IMR-90 (cell line): Measurements from ENCODE around the gene CARM1. TPM values are rescaled to one million over a fixed set of nuclear protein-coding genes. Genes with fewer than 3 reads are reported as not detected.

Experiments used
- ATAC-seq: fragments of 200-7000 bp; cut with Tn5 transposase; 2 replicates; pipeline ENCODE4 v1.9.1; 2020; ENCODE audit warnings: low read depth, mild to moderate bottlenecking, moderate library complexity
- BruUV-seq: library from RNA; stranded (reverse); fragments of 400-500 nt; replicated peaks from 2 replicates; lab custom pipeline; 2021; lab: Mats Ljungman, UMichigan
- CTCF ChIA-PET: fragments of 300-600 bp; formaldehyde crosslinking; extraction: SDS; loops from one replicate; lab custom pipeline; 2021; ENCODE audit warnings: antibody characterized with exemption; lab: Yijun Ruan, JAX
- POLR2A ChIA-PET: fragments of 300-600 bp; sonication (Branson Sonifier 250); formaldehyde crosslinking; loops from one replicate; lab custom pipeline; 2022; ENCODE audit warnings: antibody characterized with exemption; ENCODE audit not compliant: unreplicated experiment; lab: Charles Lee
- DNase-seq: peaks from one replicate; pipeline ENCODE4 v3.0.0; 2013
- H2AFZ ChIP-seq: replicated peaks from 2 replicates; pipeline ENCODE3; 2013; ENCODE audit warnings: low read length, mild to moderate bottlenecking; ENCODE audit not compliant: poor library complexity
- H2AK5ac ChIP-seq: 2 replicates; pipeline ENCODE4 v1.6.1; 2013; ENCODE audit warnings: low read depth, low read length, inconsistent platforms
- H2AK9ac ChIP-seq: replicated peaks from 2 replicates; pipeline ENCODE3; 2013; ENCODE audit warnings: mild to moderate bottlenecking, low read depth, low read length, moderate library complexity; ENCODE audit not compliant: poor library complexity
- H2BK120ac ChIP-seq: 2 replicates; pipeline ENCODE4 v1.6.1; 2013; ENCODE audit warnings: low read depth, low read length, inconsistent platforms
- H2BK15ac ChIP-seq: 3 replicates; pipeline ENCODE4 v1.6.1; 2013; ENCODE audit warnings: low read depth, low read length, inconsistent platforms
- H2BK20ac ChIP-seq: 2 replicates; pipeline ENCODE4 v1.6.1; 2013; ENCODE audit warnings: low read depth, mild to moderate bottlenecking, inconsistent platforms, low read length, moderate library complexity
- H2BK5ac ChIP-seq: 2 replicates; pipeline ENCODE4 v1.6.1; 2013; ENCODE audit warnings: mild to moderate bottlenecking, low read depth, low read length, inconsistent platforms; ENCODE audit not compliant: poor library complexity, severe bottlenecking
- H3K14ac ChIP-seq: replicated peaks from 2 replicates; pipeline ENCODE4 v1.6.1; 2013; ENCODE audit warnings: low read depth, low read length, inconsistent platforms
- H3K18ac ChIP-seq: 2 replicates; pipeline ENCODE4 v1.6.1; 2013; ENCODE audit warnings: low read depth, low read length, control low read depth
- H3K23ac ChIP-seq: 2 replicates; pipeline ENCODE4 v1.6.1; 2013; ENCODE audit warnings: low read depth, low read length, inconsistent platforms
- H3K27ac ChIP-seq: 2 replicates; pipeline ENCODE4 v1.5.1; 2013; ENCODE audit warnings: mild to moderate bottlenecking, control low read depth, low read length; ENCODE audit not compliant: insufficient read depth
- H3K27me3 ChIP-seq: 2 replicates; pipeline ENCODE4 v1.6.1; 2013; ENCODE audit warnings: low read length; ENCODE audit not compliant: control insufficient read depth, insufficient read depth
- H3K36me3 ChIP-seq: 2 replicates; pipeline ENCODE4 v1.6.1; 2013; ENCODE audit warnings: low read length, mixed read lengths; ENCODE audit not compliant: control insufficient read depth, insufficient read depth
- H3K4ac ChIP-seq: 2 replicates; pipeline ENCODE4 v1.6.1; 2013; ENCODE audit warnings: low read depth, low read length, inconsistent platforms
- H3K4me1 ChIP-seq: 2 replicates; pipeline ENCODE4 v1.6.1; 2013; ENCODE audit warnings: low read length, mixed read lengths; ENCODE audit not compliant: control insufficient read depth, insufficient read depth
- H3K4me2 ChIP-seq: 2 replicates; pipeline ENCODE4 v1.6.1; 2013; ENCODE audit warnings: low read depth, mild to moderate bottlenecking, control low read depth, low read length, moderate library complexity
- H3K4me3 ChIP-seq: 2 replicates; pipeline ENCODE4 v1.5.1; 2013; ENCODE audit warnings: low read depth, mild to moderate bottlenecking, control low read depth, low read length, moderate library complexity; ENCODE audit not compliant: insufficient read depth
- H3K56ac ChIP-seq: 2 replicates; pipeline ENCODE4 v1.6.1; 2013; ENCODE audit warnings: low read length, inconsistent platforms; ENCODE audit not compliant: insufficient read depth; ENCODE audit errors: extremely low read depth
- H3K79me1 ChIP-seq, 2 experiments: 2 replicates each; pipeline ENCODE4 v1.6.1; 2013; ENCODE audit warnings: low read length in 2 of 2, inconsistent platforms in 1 of 2, low read depth in 1 of 2
- H3K9ac ChIP-seq: 2 replicates; pipeline ENCODE4 v1.6.1; 2013; ENCODE audit warnings: low read depth, low read length, control low read depth
- H3K9me1 ChIP-seq: 2 replicates; pipeline ENCODE4 v1.6.1; 2013; ENCODE audit warnings: low read length, inconsistent platforms; ENCODE audit not compliant: insufficient read depth
- H3K9me3 ChIP-seq: 2 replicates; pipeline ENCODE4 v1.6.1; 2013; ENCODE audit warnings: low read length; ENCODE audit not compliant: control insufficient read depth, insufficient read depth
- H4K20me1 ChIP-seq: 2 replicates; pipeline ENCODE4 v1.6.1; 2013; ENCODE audit warnings: low read length, inconsistent platforms; ENCODE audit not compliant: insufficient read depth
- H4K5ac ChIP-seq: 2 replicates; pipeline ENCODE4 v1.6.1; 2013; ENCODE audit warnings: mild to moderate bottlenecking, low read depth, low read length, control low read depth
- H4K8ac ChIP-seq, 2 experiments: 2 replicates each; pipeline ENCODE4 v1.6.1; 2013; ENCODE audit warnings: low read depth in 2 of 2, low read length in 2 of 2, control low read depth in 1 of 2, inconsistent platforms in 1 of 2
- H4K91ac ChIP-seq: 2 replicates; pipeline ENCODE4 v1.6.1; 2013; ENCODE audit warnings: low read depth, low read length, inconsistent platforms; ENCODE audit not compliant: insufficient read depth
- MAZ ChIP-seq: IDR thresholded peaks from 2 replicates; pipeline ENCODE4 v1.6.1; 2012; ENCODE audit warnings: low read depth, mild to moderate bottlenecking, low read length, improper control_type of control experiment, moderate library complexity, borderline replicate concordance
- NFE2L2 ChIP-seq: fragments of 150-350 bp; IDR thresholded peaks from 2 replicates; pipeline ENCODE4 v1.6.1; 2016; ENCODE audit warnings: low read depth, mild to moderate bottlenecking, low read length
- RFX5 ChIP-seq: IDR thresholded peaks from 2 replicates; pipeline ENCODE4 v1.8.0; 2012; ENCODE audit warnings: low read depth, mild to moderate bottlenecking, low read length, moderate library complexity
- WGBS, 2 experiments: methylation state at CpG; one replicate each; pipeline versions ENCODE4 v1.1.5 to v1.1.7; 2013; ENCODE audit warnings: missing lambda C conversion rate in 2 of 2; ENCODE audit not compliant: insufficient read length in 1 of 2; ENCODE audit errors: extremely low coverage in 2 of 2; 5-methylcytosine and 5-hydroxymethylcytosine counted together
- dilution Hi-C: fragments of 300-500 bp; cut with HindIII; formaldehyde crosslinking; loops from one replicate; pipeline ENCODE4 v1.14.3; 2018; ENCODE audit warnings: low sequenced_read_pairs; ENCODE audit not compliant: unreplicated experiment
- in situ Hi-C: fragments of 300-500 bp; cut with MboI; formaldehyde crosslinking; loops from 3 replicates; pipeline ENCODE4 v1.14.3; 2019; ENCODE audit warnings: low sequenced_read_pairs, inconsistent platforms, mixed read lengths
- intact Hi-C: fragments of 100-400 bp; cut with micrococcal nuclease; formaldehyde crosslinking; loops from 2 replicates; pipeline ENCODE4 v1.10.0; 2022
- polyA plus RNA-seq, 3 experiments: library from polyadenylated mRNA; depleted of rRNA; stranded (reverse); fragments of >200 nt; gene quantifications; 2 replicates each; pipeline ENCODE4 v1.2.3, GENCODE V29; 2012; ENCODE audit warnings: low replicate concordance in 1 of 3
- total RNA-seq: library from RNA; depleted of rRNA; stranded (reverse); fragments of >200 nt; gene quantifications from 2 replicates; pipeline ENCODE4 v1.2.3, GENCODE V29; 2012

CARM1 gene
- total and polyA plus RNA-seq, 2 of the 4 experiments (the other 2 are of a cell fraction) = 20.3 to 67.1 TPM

DNA sequence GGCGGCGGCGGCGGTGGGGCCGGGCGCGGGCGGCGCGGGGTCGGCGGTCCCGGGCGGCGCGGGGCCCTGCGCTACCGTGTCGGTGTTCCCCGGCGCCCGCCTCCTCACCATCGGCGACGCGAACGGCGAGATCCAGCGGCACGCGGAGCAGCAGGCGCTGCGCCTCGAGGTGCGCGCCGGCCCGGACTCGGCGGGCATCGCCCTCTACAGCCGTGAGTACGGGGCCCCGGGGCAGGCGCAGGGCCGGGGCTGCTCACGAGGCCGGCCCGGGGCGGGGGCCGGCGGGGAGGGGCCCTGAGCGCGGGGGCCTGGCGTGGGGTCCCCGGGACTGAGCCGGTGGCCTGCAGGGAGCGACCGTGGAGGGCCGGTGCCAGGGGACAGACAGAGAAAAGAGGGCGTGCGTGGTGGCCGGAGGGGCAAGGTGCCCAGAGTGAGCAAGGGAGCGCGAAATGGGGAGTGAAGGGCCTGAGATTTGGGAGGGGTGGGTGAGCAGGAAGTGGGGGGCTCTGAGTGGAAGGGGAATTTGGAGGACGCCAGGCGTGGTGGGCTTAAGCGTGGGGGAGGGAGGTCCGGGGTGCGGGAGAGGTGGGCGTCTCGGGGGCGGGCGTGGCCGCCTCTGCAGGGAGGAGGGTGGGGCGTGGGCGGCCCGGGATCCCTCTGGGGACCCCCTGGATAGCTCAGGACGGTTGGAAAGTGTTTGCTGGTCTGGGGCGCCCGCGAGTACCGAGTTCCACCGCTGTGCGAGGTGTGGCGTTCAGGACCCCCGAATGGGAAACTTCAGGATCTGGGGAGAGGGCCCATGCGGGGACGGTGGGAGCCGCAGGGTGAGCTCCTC is 575 bp downstream of the CARM1 start:
- peak overlapping the region; percentile 38 for H4K5ac ChIP-seq
- peaks cover 27% of the 10 kb centered on the region for H4K20me1 ChIP-seq
- peak overlapping the region; percentile 26 for H3K56ac ChIP-seq
- H3K9ac ChIP-seq = peak overlapping the region; percentile 93
- peak overlapping the region; percentile 89 for H2AK5ac ChIP-seq
- BruUV-seq = no TSS peak
- 1% methylated on average over 64 of the region's 90 CpGs; no CpG with 5 or more reads in 1 of the 2 experiments for WGBS, 2 experiments
- peak overlapping the region; percentile 90 for H3K14ac ChIP-seq
- peak overlapping the region; percentile 85 for H3K4ac ChIP-seq
- dilution Hi-C loops (no loop called here), intact Hi-C loops (loop anchor here (5.0 kb wide), 1 partner anchor 55 kb away; the partner anchor contains the start of genes TIMM29 and YIPF2), in situ Hi-C loops (no loop called here)
- H2BK5ac ChIP-seq = peak overlapping the region; percentile 96
- H3K9me1 ChIP-seq = peaks cover 16% of the 10 kb centered on the region
- peak overlapping the region; percentile 97 for H3K4me3 ChIP-seq
- H4K8ac ChIP-seq = peak overlapping the region; percentile 44 to 73; a peak in 3 of 4 replicates
- ChIA-PET CTCF (interaction anchor here (0.8 to 1.5 kb wide), 2 partner anchors 10 to 65 kb away, joined by 6 to 9 read pairs; no protein-coding TSS in a partner anchor), POLR2A (interaction anchor here (0.6 kb wide), 2 partner anchors 69 to 489 kb away, joined by 3 to 4 read pairs; no protein-coding TSS in a partner anchor)
- peaks cover 6% of the 10 kb centered on the region for H3K4me1 ChIP-seq
- H3K79me1 ChIP-seq = peaks cover 13 to 48% of the 10 kb centered on the region in 2 experiments
- no peak for TF ChIP-seq RFX5
- peak; percentile 57; the same call in 1 of the 2 replicates for TF ChIP-seq MAZ
- no peak for TF ChIP-seq NFE2L2
- peak overlapping the region; percentile 95 for H2AFZ ChIP-seq
- DNase-seq (no peak), ATAC-seq (no peak; the same call in 1 of the 2 replicates)
- no peak overlapping the region for H2BK20ac ChIP-seq
- peak overlapping the region; percentile 95 for H2AK9ac ChIP-seq
- no peak overlapping the region; the same call in 1 of the 2 replicates for H3K18ac ChIP-seq
- H3K27me3 ChIP-seq = no peaks in the 10 kb centered on the region
- no peak overlapping the region for H2BK120ac ChIP-seq
- H3K23ac ChIP-seq = peak overlapping the region; percentile 87
- no peaks in the 10 kb centered on the region for H3K36me3 ChIP-seq
- no peaks in the 10 kb centered on the region for H3K9me3 ChIP-seq
- H3K27ac ChIP-seq = peak overlapping the region; percentile 81
- H2BK15ac ChIP-seq = no peak overlapping the region
- peak overlapping the region; percentile 82 for H4K91ac ChIP-seq
- peak overlapping the region; percentile 93 for H3K4me2 ChIP-seq
